K562 (cell line): Measurements from ENCODE around the gene PPP6R1. TPM values are rescaled to one million over a fixed set of nuclear protein-coding genes. Genes with fewer than 3 reads are reported as not detected.

ENCODE experiments used
- ATAC-seq: fragments of 200-7000 bp; cut with Tn5 transposase; 3 replicates; pipeline ENCODE4 v1.9.1; 2020; ENCODE audit warnings: moderate library complexity
- BruUV-seq: library from RNA; stranded (reverse); fragments of 400-500 nt; replicated peaks from 2 replicates; lab custom pipeline; 2021; lab: Mats Ljungman, UMichigan
- CTCF ChIA-PET: fragments of 300-600 bp; formaldehyde crosslinking; extraction: SDS; loops from one replicate; lab custom pipeline; 2021; ENCODE audit warnings: low intra/inter-chr PET ratio; lab: Yijun Ruan, JAX
- POLR2A ChIA-PET: fragments of 300-600, 350-650 bp; sonication (Branson Sonifier 250); formaldehyde crosslinking; extraction: SDS; loops from one replicate; lab custom pipeline; 2021; ENCODE audit warnings: antibody characterized with exemption, inconsistent platforms; lab: Yijun Ruan, JAX
- DNase-seq, 4 experiments: peaks; one replicate each; pipeline versions ENCODE4 v3.0.0 to v3.0.0-alpha.2; 2011 to 2018; ENCODE audit warnings: low spot score in 3 of 4, mixed read lengths in 3 of 4; ENCODE audit errors: extremely low read depth in 1 of 4
- FAIRE-seq: peaks from 2 replicates; lab custom pipeline; 2011; peaks lifted over from hg19 to GRCh38; lab: Jason Lieb, UNC
- H2AFZ ChIP-seq: 2 replicates; pipeline ENCODE4 v1.6.0; 2011; ENCODE audit warnings: low read depth, low read length, control low read depth, inconsistent platforms
- H3K27ac ChIP-seq: fragments of 200-600 bp; 3 replicates; pipeline ENCODE4 v1.8.0; 2011; ENCODE audit warnings: low read depth, mild to moderate bottlenecking, control low read depth, inconsistent platforms, low read length, moderate library complexity, mixed read lengths; ENCODE audit errors: extremely low read depth
- H3K27me3 ChIP-seq, 2 experiments: fragments of 300-600 bp in 1 of 2; 2 replicates in 1 of 2; 3 replicates in 1 of 2; pipeline versions ENCODE4 v1.6.0 to v1.8.0; 2011; ENCODE audit warnings: inconsistent platforms in 2 of 2, low read length in 2 of 2, mild to moderate bottlenecking in 1 of 2, mixed read lengths in 1 of 2, moderate library complexity in 1 of 2; ENCODE audit not compliant: control insufficient read depth in 2 of 2, insufficient read depth in 2 of 2
- H3K36me3 ChIP-seq: fragments of 300-600 bp; 3 replicates; pipeline ENCODE4 v1.8.0; 2011; ENCODE audit warnings: mild to moderate bottlenecking, low read length, inconsistent platforms; ENCODE audit not compliant: control insufficient read depth, insufficient read depth
- H3K4me1 ChIP-seq, 2 experiments: fragments of 200-600 bp in 1 of 2; replicated peaks in 1 of 2; 2 replicates in 1 of 2; 3 replicates in 1 of 2; pipeline versions ENCODE4 v1.5.1 to v1.8.0; 2011; ENCODE audit warnings: inconsistent platforms in 2 of 2, low read length in 2 of 2, mild to moderate bottlenecking in 1 of 2, mixed read lengths in 1 of 2, moderate library complexity in 1 of 2; ENCODE audit not compliant: control insufficient read depth in 2 of 2, insufficient read depth in 2 of 2
- H3K4me2 ChIP-seq: 2 replicates; pipeline ENCODE4 v1.6.1; 2011; ENCODE audit warnings: low read length, control low read depth, inconsistent platforms, mixed read lengths; ENCODE audit not compliant: insufficient read depth
- H3K4me3 ChIP-seq: fragments of 200-600 bp; sonication (generic), shearing (Covaris generic); 2 replicates; pipeline ENCODE4 v1.5.1; 2016; ENCODE audit warnings: control low read depth, inconsistent platforms
- H3K79me2 ChIP-seq: fragments of 200-600 bp; 3 replicates; pipeline ENCODE4 v1.8.0; 2011; ENCODE audit warnings: low read length, inconsistent platforms; ENCODE audit not compliant: control insufficient read depth, insufficient read depth
- H3K9ac ChIP-seq, 2 experiments: 2 replicates each; pipeline versions ENCODE4 v1.6.0 to v1.6.1; 2011; ENCODE audit warnings: low read depth in 2 of 2, low read length in 2 of 2, control low read depth in 1 of 2, inconsistent platforms in 1 of 2, mild to moderate bottlenecking in 1 of 2, mixed read lengths in 1 of 2; ENCODE audit not compliant: insufficient read depth in 1 of 2
- H3K9me1 ChIP-seq: one replicate; pipeline ENCODE4 v1.6.0; 2011; ENCODE audit warnings: inconsistent platforms, mild to moderate bottlenecking, low read length, moderate library complexity; ENCODE audit not compliant: control insufficient read depth, insufficient read depth
- H3K9me3 ChIP-seq: replicated peaks from 2 replicates; pipeline ENCODE4 v1.5.1; 2011; ENCODE audit warnings: low read depth, low read length, inconsistent platforms; ENCODE audit not compliant: control insufficient read depth, insufficient read depth
- H4K20me1 ChIP-seq: replicated peaks from 2 replicates; pipeline ENCODE4 v1.6.1; 2011; ENCODE audit warnings: low read length, inconsistent platforms, mixed read lengths; ENCODE audit not compliant: control insufficient read depth, insufficient read depth
- BRF1 ChIP-seq: IDR thresholded peaks from 3 replicates; pipeline ENCODE4 v1.6.1; 2011; ENCODE audit warnings: borderline replicate concordance, mild to moderate bottlenecking; ENCODE audit not compliant: insufficient read length; ENCODE audit errors: extremely low read depth
- MECOM ChIP-seq: fragments of 250-450 bp; sonication (Bioruptor Pico); IDR thresholded peaks from 2 replicates; pipeline ENCODE4 v1.8.0; 2022; ENCODE audit warnings: inconsistent platforms
- POLR2G ChIP-seq: fragments of 200-400 bp; formaldehyde crosslinking; IDR thresholded peaks from 2 replicates; pipeline ENCODE4 v1.6.1; 2017; ENCODE audit warnings: low read depth, mild to moderate bottlenecking, antibody characterized with exemption, low read length, moderate library complexity
- PTRF ChIP-seq: fragments of 450-650 bp; IDR thresholded peaks from 2 replicates; pipeline ENCODE4 v1.6.1; 2016; ENCODE audit warnings: mild to moderate bottlenecking, missing genetic modification characterization, missing compliant biosample characterization
- RBFOX2 ChIP-seq: fragments of 200-400 bp; formaldehyde crosslinking; IDR thresholded peaks from 2 replicates; pipeline ENCODE4 v1.6.1; 2017; ENCODE audit warnings: low read depth, mild to moderate bottlenecking, low read length, moderate library complexity
- ZC3H11A ChIP-seq: IDR thresholded peaks from 2 replicates; pipeline ENCODE4 v1.6.1; 2012; ENCODE audit warnings: low read depth, low read length, improper control_type of control experiment
- ZNF140 ChIP-seq: fragments of 250-450 bp; sonication (Bioruptor Pico); IDR thresholded peaks from 2 replicates; pipeline ENCODE4 v1.8.0; 2021; ENCODE audit warnings: moderate library complexity, mild to moderate bottlenecking, inconsistent platforms
- ZNF431 ChIP-seq: sonication (generic); formaldehyde crosslinking; IDR thresholded peaks from 2 replicates; pipeline ENCODE4 v1.8.0; 2022; ENCODE audit warnings: mild to moderate bottlenecking, missing genetic modification reagents
- ZNF764 ChIP-seq: fragments of 250-450 bp; sonication (Bioruptor Pico); IDR thresholded peaks from 2 replicates; pipeline ENCODE4 v1.4.0; 2020; ENCODE audit warnings: low read depth, mild to moderate bottlenecking, moderate library complexity
- WGBS: fragments of 100-300 bp; shearing (Covaris generic); methylation state at CpG from one replicate; pipeline ENCODE4 v1.1.6; 2016; ENCODE audit warnings: low coverage, mixed read lengths; ENCODE audit not compliant: insufficient coverage; ENCODE audit errors: missing lambda C conversion rate; 5-methylcytosine and 5-hydroxymethylcytosine counted together
- in situ Hi-C: fragments of 300-500 bp; cut with MboI; formaldehyde crosslinking; loops from 4 replicates; pipeline ENCODE4 v1.15.0; 2018; ENCODE audit warnings: inconsistent platforms, mixed read lengths
- intact Hi-C: fragments of 100-400 bp; cut with micrococcal nuclease; formaldehyde crosslinking; loops from 2 replicates; pipeline ENCODE4 v1.14.2; 2022
- polyA plus RNA-seq, 8 experiments: library from polyadenylated mRNA; depleted of rRNA in 4 of 8; stranded (reverse) in 5 of 8; unstranded in 3 of 8; fragments of >200 nt; fragmentation: Nextera tagmentation in 2 of 8; fragmentation: Illumina TruSeq in 1 of 8; extraction: Ambion mirVana in 2 of 8; extraction: Trizol in 1 of 8; gene quantifications; 2 replicates each; pipeline versions ENCODE4 v1.2.1 to v1.2.3, GENCODE V29; 2011 to 2014; ENCODE audit warnings: inconsistent platforms in 1 of 8, missing spikeins in 1 of 8
- total RNA-seq, 7 experiments: library from RNA; depleted of rRNA in 6 of 7; stranded (reverse); fragments of >200 nt in 6 of 7; fragmentation: Illumina TruSeq in 2 of 7; extraction: Trizol in 2 of 7; gene quantifications; 2 replicates each; pipeline versions ENCODE4 v1.2.1 to v1.2.3, GENCODE V29; 2011 to 2021; ENCODE audit warnings: low replicate concordance in 1 of 7
- TF ChIP-seq, protein P1 (sequence below): fragments of 450-650 bp; IDR thresholded peaks from 2 replicates; pipeline ENCODE4 v1.6.1; 2016; ENCODE audit warnings: mild to moderate bottlenecking, moderate library complexity

Gene PPP6R1
- total and polyA plus RNA-seq, 9 of the 15 experiments (the other 6 are each of a cell fraction or from before 2014, with no cell fraction given) = 0.48 to 135 (median 37.2) TPM

DNA sequence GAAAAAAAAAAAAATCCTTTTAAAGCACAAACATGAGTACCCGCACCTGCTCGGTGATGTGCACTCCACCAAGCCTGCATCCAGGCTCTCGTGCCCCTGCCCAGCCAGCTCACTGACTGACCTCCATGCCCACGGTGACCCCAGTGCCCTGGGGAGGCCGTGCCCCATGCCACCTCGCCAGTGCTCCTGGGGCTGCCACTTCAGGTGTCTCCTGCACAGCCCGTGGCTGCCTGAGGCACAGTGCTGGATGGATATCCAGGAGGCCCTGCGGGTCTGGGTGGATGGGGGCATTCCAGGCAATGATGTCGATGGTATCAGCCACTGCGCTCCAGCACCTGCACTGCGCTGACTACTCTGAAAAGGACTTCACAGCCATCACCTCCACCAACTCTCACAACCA lies 9.0 kb downstream of the PPP6R1 start:
- intact Hi-C loops (no loop called here), in situ Hi-C loops (no loop called here)
- no peaks in the 10 kb centered on the region; a peak in 1 of 5 replicates for H3K27me3 ChIP-seq
- no peak overlapping the region; a peak in 1 of 4 replicates for H3K9ac ChIP-seq
- no peaks in the 10 kb centered on the region for H3K9me3 ChIP-seq
- peaks cover 8% of the 10 kb centered on the region for H3K9me1 ChIP-seq
- H3K36me3 ChIP-seq = peaks cover 93% of the 10 kb centered on the region; the same call in 2 of the 3 replicates
- H3K4me1 ChIP-seq = peaks cover 7 to 46% of the 10 kb centered on the region in 2 experiments; a peak in 4 of 5 replicates
- CTCF ChIA-PET = no interaction called here
- no TSS peak for BruUV-seq
- H3K79me2 ChIP-seq = peaks cover 78% of the 10 kb centered on the region
- DNase-seq (no peak), ATAC-seq (no peak), FAIRE-seq (no peak)
- peaks cover 64% of the 10 kb centered on the region for H4K20me1 ChIP-seq
- H3K27ac ChIP-seq = no peak overlapping the region
- no peak overlapping the region for H3K4me2 ChIP-seq
- POLR2A ChIA-PET = interaction anchor here (0.6 to 2.1 kb wide), 5 partner anchors 8 to 33 kb away, joined by 3 to 11 read pairs (median 4); partner anchors contain the start of genes PPP6R1 and TMEM86B
- no peak overlapping the region for H3K4me3 ChIP-seq
- H2AFZ ChIP-seq = no peak overlapping the region
- 97% methylated on average over 11 of the region's 11 CpGs for WGBS
- TF ChIP-seq ZNF140 (CRISPR knock-in tag) (no peak), ZC3H11A (no peak), RBFOX2 (peak; percentile 47), POLR2G (peak; percentile 42; the same call in 1 of the 2 replicates), ZNF764 (no peak), BRF1 (no peak), MECOM (CRISPR knock-in tag) (no peak), ZNF431 (no peak), PTRF (tag) (no peak)
- TF ChIP-seq, protein P1, sequence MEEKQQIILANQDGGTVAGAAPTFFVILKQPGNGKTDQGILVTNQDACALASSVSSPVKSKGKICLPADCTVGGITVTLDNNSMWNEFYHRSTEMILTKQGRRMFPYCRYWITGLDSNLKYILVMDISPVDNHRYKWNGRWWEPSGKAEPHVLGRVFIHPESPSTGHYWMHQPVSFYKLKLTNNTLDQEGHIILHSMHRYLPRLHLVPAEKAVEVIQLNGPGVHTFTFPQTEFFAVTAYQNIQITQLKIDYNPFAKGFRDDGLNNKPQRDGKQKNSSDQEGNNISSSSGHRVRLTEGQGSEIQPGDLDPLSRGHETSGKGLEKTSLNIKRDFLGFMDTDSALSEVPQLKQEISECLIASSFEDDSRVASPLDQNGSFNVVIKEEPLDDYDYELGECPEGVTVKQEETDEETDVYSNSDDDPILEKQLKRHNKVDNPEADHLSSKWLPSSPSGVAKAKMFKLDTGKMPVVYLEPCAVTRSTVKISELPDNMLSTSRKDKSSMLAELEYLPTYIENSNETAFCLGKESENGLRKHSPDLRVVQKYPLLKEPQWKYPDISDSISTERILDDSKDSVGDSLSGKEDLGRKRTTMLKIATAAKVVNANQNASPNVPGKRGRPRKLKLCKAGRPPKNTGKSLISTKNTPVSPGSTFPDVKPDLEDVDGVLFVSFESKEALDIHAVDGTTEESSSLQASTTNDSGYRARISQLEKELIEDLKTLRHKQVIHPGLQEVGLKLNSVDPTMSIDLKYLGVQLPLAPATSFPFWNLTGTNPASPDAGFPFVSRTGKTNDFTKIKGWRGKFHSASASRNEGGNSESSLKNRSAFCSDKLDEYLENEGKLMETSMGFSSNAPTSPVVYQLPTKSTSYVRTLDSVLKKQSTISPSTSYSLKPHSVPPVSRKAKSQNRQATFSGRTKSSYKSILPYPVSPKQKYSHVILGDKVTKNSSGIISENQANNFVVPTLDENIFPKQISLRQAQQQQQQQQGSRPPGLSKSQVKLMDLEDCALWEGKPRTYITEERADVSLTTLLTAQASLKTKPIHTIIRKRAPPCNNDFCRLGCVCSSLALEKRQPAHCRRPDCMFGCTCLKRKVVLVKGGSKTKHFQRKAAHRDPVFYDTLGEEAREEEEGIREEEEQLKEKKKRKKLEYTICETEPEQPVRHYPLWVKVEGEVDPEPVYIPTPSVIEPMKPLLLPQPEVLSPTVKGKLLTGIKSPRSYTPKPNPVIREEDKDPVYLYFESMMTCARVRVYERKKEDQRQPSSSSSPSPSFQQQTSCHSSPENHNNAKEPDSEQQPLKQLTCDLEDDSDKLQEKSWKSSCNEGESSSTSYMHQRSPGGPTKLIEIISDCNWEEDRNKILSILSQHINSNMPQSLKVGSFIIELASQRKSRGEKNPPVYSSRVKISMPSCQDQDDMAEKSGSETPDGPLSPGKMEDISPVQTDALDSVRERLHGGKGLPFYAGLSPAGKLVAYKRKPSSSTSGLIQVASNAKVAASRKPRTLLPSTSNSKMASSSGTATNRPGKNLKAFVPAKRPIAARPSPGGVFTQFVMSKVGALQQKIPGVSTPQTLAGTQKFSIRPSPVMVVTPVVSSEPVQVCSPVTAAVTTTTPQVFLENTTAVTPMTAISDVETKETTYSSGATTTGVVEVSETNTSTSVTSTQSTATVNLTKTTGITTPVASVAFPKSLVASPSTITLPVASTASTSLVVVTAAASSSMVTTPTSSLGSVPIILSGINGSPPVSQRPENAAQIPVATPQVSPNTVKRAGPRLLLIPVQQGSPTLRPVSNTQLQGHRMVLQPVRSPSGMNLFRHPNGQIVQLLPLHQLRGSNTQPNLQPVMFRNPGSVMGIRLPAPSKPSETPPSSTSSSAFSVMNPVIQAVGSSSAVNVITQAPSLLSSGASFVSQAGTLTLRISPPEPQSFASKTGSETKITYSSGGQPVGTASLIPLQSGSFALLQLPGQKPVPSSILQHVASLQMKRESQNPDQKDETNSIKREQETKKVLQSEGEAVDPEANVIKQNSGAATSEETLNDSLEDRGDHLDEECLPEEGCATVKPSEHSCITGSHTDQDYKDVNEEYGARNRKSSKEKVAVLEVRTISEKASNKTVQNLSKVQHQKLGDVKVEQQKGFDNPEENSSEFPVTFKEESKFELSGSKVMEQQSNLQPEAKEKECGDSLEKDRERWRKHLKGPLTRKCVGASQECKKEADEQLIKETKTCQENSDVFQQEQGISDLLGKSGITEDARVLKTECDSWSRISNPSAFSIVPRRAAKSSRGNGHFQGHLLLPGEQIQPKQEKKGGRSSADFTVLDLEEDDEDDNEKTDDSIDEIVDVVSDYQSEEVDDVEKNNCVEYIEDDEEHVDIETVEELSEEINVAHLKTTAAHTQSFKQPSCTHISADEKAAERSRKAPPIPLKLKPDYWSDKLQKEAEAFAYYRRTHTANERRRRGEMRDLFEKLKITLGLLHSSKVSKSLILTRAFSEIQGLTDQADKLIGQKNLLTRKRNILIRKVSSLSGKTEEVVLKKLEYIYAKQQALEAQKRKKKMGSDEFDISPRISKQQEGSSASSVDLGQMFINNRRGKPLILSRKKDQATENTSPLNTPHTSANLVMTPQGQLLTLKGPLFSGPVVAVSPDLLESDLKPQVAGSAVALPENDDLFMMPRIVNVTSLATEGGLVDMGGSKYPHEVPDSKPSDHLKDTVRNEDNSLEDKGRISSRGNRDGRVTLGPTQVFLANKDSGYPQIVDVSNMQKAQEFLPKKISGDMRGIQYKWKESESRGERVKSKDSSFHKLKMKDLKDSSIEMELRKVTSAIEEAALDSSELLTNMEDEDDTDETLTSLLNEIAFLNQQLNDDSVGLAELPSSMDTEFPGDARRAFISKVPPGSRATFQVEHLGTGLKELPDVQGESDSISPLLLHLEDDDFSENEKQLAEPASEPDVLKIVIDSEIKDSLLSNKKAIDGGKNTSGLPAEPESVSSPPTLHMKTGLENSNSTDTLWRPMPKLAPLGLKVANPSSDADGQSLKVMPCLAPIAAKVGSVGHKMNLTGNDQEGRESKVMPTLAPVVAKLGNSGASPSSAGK = no peak
